GM21528 (cell line): Measurements from ENCODE around the gene CDK11A.

Experiments used
- ATAC-seq: cut with Tn5 transposase; IDR thresholded peaks from one replicate; pipeline ENCODE4 v1.9.1; 2021; ENCODE audit warnings: mild to moderate bottlenecking, moderate library complexity; ENCODE audit not compliant: unreplicated experiment, low FRiP score

CDK11A gene

DNA sequence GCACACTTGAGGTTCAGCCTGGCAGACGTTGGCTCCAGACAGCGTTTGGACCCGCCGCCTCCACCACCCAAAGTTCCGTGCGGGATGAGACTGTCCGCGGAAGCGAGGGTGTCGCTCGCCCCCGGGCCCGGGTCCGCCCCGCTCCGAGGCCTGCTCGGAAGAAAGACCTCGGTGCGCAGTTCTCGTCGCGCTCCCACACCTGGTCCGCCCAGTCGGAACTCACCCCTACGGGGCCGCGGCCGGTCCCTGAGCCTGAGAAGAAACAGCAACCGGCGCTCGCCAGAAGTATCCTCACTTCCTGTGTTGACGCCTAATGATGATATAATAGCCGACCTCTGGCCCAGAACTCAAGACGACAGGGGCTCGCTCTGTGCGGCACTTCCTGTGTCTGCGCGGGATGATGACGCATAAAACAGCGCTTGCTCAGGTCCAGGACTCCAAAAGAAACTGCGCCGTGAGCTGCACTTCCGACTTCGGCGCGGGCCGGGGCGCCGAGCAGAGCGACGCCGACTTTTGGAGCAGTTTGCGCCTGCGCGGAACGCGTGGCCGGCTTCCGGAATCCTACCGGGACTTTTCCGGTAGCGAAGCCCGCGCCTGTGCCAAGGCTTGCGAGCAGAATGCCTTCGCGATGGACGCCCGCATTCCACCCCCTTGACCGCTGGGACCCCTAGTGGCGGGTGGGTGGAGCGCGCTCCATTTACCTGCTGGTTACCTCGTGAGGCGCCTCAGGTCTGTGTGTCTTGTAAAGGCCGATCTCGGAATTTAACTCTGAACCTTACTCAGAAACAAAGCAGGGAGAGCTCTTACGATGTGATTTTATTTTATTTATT, at the start of gene CDK11A:
Gene CDK11A, minus strand, starts transcription at position 323 of the 830 bp plus-strand sequence. CDS start 1,539 bp downstream, outside the sequence.
- ATAC-seq = peak; percentile 92

DNA sequence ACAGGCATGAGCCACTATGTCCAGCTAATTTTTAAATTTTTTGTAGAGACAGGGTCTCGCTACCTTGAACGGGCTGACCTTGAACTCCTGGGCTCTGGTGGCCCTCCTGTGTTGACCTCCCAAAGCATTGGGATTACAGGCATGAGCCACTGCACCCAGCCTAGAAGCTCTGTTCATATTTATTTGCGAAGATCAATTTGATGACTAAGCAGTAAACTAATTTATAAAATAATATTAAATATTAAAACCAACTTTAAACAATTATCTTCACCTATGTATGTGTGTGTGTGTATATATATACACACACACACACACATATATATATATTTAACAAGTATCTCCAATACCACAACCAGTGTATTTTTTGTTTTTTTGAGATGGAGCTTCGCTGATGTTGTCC, 49.7 kb upstream of the CDK11A start:
- no peak for ATAC-seq

DNA sequence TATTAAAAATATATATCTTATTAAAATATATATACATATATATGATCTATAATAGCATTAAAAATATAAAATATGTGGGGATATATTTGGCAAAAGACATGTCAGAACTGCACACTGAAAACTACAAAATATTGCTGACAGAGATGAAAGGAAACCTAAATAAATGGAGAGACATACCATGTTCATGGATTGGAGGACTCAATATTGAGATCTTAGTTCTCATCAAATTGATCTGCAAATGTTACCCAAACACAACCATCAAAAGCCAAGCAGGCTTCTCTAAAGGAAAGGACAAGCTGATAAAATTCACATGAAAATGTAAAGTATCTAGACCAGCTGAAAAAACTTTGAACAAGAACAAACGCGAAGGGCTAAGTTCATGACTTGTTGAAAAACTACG, 46.9 kb upstream of the CDK11A start:
- ATAC-seq = no peak

DNA sequence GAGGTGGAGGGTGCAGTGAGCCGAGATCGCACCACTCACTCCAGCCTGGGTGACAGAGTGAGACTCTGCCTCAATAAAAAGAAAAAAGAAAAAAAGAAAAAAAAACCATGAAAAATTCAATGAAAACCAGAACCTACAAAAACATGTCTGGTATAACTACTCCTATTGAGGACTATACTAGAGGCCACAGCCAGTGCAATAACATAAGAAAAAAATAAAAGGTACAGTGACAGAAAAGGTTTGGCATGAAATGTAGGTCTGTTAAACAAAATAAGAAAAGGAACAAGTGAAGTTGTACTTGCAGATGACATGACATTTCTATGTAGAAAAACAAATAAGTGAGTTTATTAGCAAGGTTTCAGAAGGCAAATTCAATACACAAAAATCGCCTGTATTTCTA, 45.9 kb upstream of the CDK11A start:
- no peak for ATAC-seq

DNA sequence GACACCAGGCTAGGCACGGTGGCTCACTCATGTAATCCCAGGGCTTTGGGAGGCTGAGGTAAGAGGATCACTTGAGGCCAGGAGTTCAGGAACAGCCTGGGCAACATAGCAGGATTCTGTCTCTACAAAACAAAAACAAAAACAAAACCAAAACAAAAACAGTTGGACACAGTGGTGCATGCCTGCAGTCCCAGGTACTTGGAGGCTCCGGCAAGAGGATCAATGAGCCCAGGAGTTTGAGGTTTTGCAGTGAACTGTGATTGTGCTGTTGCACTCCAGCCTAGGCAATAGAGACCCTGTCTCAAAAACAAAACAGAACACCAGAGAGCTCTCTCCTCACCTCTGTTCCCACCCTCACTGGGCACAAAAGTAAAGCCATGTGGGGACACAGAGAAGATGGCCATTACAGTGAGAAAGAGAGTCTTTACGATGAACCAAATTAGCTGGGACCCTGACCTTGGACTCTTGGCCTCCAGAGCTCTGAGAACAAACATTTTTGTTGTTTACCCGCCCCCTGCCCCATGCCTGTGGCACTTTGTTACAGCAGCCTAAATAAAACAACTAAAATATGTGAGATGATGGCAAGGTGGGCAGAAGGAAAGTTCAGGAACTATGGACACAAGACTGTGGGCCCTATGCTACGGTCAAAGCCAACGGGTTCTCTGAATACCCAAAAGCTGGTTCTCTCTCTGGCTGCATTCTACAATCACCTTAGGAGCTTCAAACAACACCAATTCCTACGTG, 44.3 kb upstream of the CDK11A start:
- ATAC-seq = no peak

DNA sequence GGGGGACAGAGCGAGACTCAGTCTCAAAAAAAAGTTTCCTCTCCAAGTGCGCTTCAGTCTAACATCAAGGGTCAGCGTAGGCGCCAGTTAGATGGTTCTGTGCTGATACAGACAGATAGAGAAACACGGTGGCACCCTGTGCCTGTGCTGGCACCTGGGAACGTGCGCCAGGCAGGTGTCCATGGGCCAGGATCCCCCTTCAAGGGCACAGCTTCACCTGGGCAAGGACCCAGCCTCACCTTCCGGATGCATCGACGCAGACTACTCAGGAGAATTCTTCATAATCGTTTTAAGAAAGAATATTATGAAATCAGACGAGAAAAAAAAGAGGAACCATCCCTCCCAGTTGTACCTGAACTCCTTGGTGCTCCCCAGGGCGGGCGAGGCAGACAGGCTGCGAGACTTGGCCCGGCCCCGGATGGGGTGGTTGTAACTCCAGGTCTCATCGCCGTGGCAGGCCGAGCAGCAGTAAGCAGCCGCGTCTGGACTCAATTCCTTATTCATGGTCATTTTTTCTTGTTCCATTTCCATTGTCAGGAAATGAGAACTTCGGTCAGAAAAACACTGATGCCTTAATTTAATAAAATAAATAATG, 40.8 kb upstream of the CDK11A start:
- ATAC-seq = no peak

DNA sequence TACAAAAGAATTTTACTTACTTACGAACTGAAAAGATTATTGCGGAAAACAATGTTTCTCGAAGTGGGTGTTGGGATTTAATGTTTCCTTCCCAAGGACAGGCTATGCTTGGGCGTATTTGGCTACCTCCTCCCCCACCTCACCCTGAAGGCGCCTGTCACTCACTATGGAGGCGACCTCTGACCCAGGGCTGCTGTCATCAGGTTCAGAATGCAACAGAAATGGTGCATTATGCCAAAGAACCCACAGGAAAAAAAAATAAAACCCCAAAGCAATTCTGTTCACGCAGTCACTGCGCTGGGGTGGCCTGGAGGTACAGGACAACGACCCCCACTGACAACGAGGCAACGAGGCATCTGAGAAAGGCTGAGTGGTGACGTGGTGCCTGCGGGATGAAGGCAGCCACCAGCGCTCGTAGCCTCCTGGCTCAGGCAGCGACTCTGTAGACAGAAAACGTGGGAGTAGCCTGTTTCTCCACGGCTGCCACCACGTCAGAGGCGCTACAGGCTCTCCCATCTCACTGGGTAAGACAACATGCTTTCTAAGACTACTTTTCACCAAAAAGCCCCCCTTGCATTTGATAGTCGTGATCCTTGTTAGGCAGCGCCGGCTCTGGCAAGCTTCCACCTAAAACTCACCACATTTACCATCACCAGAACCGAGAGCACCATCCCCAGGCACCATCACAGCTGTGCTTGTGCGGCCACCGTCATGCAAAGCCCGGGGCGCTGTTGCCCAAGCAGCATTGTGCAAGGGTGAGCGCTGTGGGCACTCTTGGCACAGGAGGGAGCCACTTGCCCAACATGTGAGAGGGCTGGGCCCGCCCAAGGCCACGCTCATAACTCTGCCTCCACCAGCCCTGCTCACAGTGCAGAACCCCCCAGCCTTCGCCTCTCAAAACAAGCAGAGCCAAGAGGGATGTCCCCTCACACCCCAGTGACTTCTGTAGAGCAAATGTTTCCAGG, 39.8 kb upstream of the CDK11A start:
- no peak for ATAC-seq

DNA sequence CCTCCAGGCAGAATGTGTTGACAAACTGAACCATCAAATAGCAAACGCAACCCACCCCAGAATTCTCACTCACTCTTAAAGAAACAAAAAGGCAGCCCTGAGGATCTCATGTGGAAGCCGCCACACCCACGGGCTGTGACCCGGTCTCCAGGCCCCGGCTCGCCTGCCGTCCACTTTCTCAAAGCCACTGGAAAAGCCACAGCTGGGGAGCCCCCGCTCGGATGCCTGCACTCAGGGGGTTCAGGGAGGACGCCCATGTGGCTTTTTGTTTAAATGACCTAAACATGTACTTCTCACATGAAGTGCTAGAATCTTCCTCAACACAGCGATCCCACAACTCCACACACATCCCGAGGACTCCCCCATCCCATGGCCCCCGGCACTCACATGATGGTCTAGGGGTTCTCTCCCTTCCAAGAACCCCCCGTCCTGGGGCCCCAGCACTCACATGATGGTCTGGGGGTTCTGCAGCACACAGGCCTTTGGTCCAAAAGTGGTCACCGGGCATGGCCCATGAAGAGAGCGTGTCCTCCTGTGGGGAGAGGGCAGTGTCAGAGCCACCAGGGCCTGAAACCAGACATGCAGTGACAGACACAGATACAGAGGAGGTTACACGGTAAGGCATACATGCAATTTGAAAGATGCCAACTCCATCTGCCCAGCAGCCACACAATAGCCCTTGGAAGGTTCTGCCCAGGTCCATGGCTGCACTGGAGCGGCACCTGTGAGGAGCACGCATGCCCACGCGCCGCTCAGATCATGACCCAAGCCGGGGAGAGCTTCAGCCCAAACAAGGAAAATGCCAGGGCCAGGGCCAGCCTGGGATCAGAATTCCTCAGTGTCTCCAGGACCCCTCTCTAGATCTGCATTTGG, 37.6 kb upstream of the CDK11A start:
- ATAC-seq = no peak

DNA sequence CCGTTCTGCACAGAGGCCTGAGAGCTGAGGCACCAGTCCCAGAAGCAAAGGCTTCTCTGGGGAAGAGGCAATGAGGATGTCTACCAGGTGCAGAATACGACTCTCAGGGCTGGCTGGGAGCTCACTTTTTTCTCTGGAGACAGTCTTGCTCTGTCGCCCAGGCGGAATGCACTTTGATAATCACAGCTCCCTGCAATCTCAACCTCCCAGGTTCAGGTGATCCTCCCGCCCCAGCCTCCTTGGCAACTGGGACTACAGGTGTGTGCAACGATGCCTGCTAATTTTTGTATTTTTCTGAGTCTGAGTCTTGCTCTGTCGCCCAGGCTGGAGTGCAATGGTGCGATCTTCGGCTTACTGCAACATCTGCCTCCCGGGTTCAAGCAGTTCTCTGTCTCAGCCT, 36.6 kb upstream of the CDK11A start:
- ATAC-seq = no peak

DNA sequence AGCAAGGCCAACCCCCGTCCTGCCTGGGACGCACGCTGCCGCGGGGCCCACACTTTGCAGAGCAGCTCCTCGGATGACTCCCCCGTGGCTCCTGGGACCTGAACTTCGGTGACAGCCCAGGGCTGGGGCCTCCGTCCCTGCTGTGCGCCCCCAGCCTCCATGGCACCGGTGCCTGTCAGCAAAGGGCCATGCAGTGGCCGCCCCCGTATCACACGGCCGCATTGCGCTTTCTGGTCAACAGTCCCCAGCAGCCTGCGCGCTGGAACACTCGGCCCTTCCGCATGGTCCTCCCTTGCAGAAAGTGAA, 36.1 kb upstream of the CDK11A start:
- no peak for ATAC-seq

DNA sequence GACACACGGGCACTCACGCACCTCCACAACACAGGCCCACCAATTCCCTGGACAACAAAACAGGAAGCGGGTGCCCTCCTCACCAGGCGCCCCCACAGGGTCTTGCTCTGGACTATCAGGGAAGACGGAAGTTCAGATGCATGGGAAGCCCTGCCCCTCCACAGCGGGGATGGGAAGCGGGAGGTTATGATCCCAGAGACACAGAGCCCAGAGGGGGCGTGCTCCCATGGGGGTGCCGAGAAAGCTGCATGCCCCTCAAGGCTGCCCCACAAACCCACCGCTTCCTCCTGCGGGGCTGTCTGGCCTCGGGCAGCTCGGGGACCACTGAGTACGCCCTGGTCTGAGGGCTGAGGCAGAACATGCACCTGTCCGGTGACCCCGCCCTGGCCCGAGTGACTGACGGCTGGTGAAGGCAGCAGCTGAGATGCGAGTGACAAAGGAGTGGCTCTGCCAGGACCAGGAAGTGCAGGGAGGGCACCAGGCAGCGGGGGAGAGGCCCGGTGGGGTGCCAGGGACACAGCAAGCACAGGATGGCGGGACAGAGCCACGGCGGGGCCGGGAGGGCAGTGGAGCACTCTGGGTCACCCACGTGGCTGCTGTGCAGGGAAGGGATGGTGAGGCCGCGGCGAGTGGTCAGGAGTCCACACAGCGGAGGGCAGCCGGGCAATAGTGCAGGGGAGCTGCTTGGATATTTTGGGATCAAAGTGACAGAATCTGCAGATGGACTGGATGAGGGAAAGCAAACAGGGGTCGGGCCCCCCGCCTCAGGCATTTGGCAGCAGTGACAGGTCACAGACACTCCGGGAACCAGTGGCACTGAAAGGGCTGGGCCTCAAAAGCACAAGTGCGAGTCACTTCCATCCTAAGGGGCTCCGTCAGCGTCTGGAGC, 35.5 kb upstream of the CDK11A start:
- ATAC-seq = no peak

DNA sequence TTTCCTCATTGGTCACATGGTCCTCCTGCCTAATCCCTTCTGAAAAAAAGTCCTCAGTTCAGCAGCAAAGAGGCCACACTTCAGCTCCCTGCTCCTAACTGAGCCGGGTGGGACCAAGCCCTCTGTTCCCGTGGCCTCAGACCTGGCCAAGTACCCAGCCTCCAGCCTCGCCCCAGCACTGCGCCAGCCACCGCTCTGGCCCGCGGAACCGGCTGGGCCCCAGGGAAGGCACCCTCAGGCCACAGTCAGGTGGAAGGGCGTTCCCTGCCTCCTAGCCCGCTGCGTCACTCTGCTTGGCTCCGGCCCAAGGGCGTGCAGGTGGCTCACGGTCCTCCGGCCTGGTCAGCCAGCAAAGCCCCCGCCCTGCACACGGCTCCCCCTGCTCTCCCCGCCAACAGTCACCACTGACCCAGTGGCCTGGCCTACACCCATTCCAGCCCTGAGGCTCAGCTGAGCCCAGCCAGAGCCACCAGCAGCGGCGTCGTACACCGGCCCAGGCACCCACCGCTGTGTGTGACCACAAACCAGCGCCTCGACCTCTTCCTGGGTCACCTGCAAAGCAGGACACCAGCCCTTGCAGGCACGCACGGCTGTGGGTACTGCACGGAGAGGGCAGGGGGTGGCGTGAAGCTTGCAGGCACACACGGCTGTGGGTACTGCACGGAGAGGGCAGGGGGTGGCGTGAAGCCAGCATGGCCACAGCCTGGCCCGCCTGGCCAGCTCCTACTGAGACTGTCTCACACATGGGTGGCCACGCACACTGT, 34.7 kb upstream of the CDK11A start:
- ATAC-seq = no peak

DNA sequence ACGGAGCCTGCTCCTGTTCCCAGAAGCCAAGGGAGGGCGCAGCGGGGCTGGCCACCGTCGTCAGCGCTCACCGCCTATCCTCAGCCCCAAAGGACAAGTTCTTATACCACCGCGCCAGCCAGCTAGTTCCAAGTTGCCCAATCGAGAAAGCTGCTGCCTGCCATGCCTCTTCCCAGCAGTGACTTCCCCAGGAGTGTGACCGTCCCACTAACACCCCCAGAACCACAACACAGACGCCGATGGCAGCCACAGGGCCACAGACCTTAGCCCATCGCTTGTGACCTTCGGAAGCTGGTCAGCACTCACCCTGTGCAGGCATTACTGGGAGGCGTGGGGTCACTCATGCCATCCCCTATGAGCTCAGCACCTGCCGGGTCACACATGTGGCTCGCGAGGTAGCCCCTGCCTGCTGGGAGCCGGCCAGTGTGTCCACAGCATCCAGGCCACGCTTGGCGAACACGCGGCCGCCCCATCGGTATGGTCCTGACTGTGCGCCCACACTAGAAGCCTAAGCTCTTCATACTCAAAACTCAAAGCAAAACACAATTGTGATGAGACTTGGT, 34.0 kb upstream of the CDK11A start:
- no peak for ATAC-seq

DNA sequence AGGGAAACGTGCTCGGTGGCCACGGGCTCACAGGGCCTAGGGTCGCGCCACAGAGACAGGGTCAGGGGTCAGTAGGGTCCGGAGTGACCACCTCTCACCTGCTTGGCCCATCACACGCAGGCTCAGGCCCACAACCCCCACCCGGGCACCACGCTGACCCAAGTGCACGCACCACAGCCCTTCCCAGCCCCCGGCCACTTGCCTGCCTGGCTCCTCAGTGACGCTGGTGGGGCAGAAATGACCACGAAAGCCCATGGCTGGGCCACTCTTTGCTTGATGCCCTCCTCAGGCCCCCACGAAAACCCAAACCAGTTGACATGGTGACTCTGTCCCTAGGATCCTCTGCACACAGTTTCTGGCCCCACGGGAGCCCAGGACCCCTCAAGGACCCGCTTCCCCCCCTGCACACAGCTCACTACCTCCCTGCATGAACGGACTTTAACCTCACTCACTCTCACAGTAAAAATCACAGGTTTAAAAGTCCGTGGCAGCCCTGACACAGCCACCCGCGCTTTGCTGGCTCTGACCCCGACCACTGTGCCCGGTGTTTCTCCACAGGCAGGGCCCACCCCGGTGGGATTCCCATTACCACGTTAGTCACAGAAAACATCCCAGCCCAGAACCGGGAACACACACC, 33.4 kb upstream of the CDK11A start:
- no peak for ATAC-seq

DNA sequence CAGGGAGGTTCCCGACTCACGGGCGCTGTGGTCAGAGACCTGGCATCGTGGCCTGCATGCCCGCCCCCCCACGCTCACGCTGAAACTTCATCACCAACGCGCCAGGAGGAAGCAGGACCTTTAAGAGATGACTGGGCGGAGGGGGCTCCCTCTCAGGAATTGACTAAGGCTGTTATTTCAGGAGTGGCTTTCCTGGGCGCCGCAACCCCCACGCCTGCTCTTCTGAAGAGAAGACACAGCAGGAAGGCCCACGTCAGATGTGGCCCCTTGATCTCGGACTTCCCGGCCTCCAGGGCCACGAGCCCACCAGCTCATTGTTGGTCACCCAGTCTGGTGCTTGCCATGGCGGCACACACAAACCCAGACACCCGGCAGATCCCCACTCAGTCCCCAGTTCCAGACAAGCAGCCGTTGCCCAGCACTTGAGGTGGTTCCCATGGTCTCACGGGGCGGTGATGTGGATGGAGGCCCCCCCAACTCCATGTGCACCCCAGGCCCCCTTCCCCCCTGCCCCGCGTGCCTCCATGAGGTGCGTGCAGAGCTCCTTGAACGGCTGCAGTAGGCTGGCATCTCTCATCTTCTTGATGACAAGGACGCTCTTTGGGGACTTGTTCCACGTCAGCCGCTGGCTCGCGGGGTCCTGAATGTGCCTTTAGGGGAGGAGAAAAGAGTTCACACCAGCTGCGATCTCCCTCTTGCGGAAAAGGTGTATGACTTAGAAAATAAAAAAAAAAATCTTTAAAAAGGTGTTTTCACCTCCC, 32.7 kb upstream of the CDK11A start:
- ATAC-seq = no peak

DNA sequence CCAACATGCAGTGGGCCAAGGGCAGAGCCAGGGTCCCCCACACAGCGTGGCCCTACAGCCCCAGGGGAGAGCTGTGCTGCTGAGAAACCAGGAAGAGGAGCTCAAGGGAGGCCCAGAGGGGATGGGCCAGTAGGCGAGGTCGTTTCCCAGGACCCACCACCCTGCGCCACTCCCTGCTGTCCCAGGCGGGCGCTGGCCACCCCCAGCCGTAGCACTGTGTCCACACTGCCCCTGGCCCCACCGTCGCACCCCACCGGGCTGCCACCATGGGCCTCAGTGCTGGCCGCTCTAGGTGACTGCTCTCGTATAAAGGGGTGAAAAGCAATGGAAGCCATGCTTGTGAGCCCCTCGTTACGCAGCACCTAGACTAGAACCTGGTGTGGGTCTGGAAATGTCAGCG, 31.7 kb upstream of the CDK11A start:
- no peak for ATAC-seq
